Sigmoid colon (tissue), 4 donors: ENCODE results near the gene ZDHHC6.

Experiments used
- EP300 ChIP-seq, 4 donors: sonication (generic); formaldehyde crosslinking; IDR thresholded peaks; one replicate each; pipeline ENCODE4 v1.6.1; 2017; ENCODE audit warnings: antibody characterized with exemption in 4 of 4
- POLR2AphosphoS5 ChIP-seq, 4 donors: sonication (generic); formaldehyde crosslinking; IDR thresholded peaks; one replicate each; pipeline ENCODE4 v1.6.1; 2017; ENCODE audit warnings: antibody characterized with exemption in 4 of 4
- TF ChIP-seq, protein P1 (sequence below), 4 experiments: fragments of 450-650 bp in 3 of 4; fragments of 200-600 bp in 1 of 4; IDR thresholded peaks; one replicate each; pipeline ENCODE4 v1.5.1; 2016 to 2019; ENCODE audit warnings: antibody characterized with exemption in 4 of 4, mild to moderate bottlenecking in 3 of 4, moderate library complexity in 2 of 4

DNA sequence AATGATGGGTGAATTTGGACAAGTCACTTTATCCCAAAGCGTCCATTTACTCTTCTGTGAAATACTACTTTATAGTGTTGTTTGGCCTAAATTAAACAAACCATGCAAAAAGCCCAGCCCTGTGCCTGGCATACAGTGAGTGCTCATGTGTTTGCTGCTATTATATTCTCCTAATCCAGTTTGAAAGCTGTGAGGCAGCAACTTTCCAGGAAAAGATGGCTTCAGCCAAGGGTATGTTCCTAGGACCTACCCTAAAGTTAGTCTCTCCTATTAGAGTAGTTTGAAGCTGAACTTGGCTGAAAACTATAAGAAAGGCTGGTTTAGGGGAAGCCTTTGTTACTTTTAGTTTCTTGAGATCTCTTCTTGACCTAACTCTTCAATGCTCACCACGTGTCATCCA is 52.9 kb downstream of the ZDHHC6 start:
- TF ChIP-seq, protein P1, sequence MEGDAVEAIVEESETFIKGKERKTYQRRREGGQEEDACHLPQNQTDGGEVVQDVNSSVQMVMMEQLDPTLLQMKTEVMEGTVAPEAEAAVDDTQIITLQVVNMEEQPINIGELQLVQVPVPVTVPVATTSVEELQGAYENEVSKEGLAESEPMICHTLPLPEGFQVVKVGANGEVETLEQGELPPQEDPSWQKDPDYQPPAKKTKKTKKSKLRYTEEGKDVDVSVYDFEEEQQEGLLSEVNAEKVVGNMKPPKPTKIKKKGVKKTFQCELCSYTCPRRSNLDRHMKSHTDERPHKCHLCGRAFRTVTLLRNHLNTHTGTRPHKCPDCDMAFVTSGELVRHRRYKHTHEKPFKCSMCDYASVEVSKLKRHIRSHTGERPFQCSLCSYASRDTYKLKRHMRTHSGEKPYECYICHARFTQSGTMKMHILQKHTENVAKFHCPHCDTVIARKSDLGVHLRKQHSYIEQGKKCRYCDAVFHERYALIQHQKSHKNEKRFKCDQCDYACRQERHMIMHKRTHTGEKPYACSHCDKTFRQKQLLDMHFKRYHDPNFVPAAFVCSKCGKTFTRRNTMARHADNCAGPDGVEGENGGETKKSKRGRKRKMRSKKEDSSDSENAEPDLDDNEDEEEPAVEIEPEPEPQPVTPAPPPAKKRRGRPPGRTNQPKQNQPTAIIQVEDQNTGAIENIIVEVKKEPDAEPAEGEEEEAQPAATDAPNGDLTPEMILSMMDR (IDR thresholded peaks at IDR 0.05), result no peak
- TF ChIP-seq EP300 (IDR thresholded peaks at IDR 0.05) (no peak), POLR2AphosphoS5 (IDR thresholded peaks at IDR 0.05) (no peak)
